ENCODE data around the gene DUSP15. TPM values are rescaled to one million over a fixed set of nuclear protein-coding genes. Genes with fewer than 3 reads are reported as not detected.

Gene DUSP15
- total RNA-seq, 1 experiment from 2014 or later, result not detected

- no peaks in the 10 kb centered on the region for H3K36me3 ChIP-seq (ENCODE audit: low read depth, low read length)
- no peak overlapping the region for H3K9ac ChIP-seq (ENCODE audit: low read length)
- no peak overlapping the region for H3K4me2 ChIP-seq (ENCODE audit: low read length)
- no peaks in the 10 kb centered on the region for H3K4me1 ChIP-seq (ENCODE audit: insufficient read depth, low read length)
- POLR2A ChIA-PET (ENCODE audit: unreplicated experiment), result no interaction called here
- no peaks in the 10 kb centered on the region for H3K27me3 ChIP-seq (ENCODE audit: low read length)
- no peaks in the 10 kb centered on the region for H3K9me2 ChIP-seq (replicated peaks; ENCODE audit: low read length)
- no peak overlapping the region for H3K27ac ChIP-seq (ENCODE audit: low read length)
- DNase-seq, result no peak
- BruUV-seq (replicated peaks), result no TSS peak
- no peaks in the 10 kb centered on the region for H4K20me1 ChIP-seq (ENCODE audit: low read length)
- no peak overlapping the region for H3K4me3 ChIP-seq (ENCODE audit: low read length)
- intact Hi-C loops (cut with micrococcal nuclease), result no loop called here
- CTCF ChIA-PET, result no interaction called here
- no peaks in the 10 kb centered on the region for H3K9me3 ChIP-seq (ENCODE audit: low read length)
- H2AFZ ChIP-seq (ENCODE audit: low read length), result no peak overlapping the region
- no peaks in the 10 kb centered on the region for H3K79me2 ChIP-seq (ENCODE audit: low read length)
- no peak for ATAC-seq
- H3F3A ChIP-seq (ENCODE audit: low read length, unreplicated experiment), result no peaks in the 10 kb centered on the region
- TF ChIP-seq EZH2phosphoT487 (IDR thresholded peaks at IDR 0.05; ENCODE audit: borderline replicate concordance, low read length), result no peak
- TF ChIP-seq, protein P1, sequence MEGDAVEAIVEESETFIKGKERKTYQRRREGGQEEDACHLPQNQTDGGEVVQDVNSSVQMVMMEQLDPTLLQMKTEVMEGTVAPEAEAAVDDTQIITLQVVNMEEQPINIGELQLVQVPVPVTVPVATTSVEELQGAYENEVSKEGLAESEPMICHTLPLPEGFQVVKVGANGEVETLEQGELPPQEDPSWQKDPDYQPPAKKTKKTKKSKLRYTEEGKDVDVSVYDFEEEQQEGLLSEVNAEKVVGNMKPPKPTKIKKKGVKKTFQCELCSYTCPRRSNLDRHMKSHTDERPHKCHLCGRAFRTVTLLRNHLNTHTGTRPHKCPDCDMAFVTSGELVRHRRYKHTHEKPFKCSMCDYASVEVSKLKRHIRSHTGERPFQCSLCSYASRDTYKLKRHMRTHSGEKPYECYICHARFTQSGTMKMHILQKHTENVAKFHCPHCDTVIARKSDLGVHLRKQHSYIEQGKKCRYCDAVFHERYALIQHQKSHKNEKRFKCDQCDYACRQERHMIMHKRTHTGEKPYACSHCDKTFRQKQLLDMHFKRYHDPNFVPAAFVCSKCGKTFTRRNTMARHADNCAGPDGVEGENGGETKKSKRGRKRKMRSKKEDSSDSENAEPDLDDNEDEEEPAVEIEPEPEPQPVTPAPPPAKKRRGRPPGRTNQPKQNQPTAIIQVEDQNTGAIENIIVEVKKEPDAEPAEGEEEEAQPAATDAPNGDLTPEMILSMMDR (conservative IDR thresholded peaks at IDR 0.05; ENCODE audit: low read depth, low read length), result no peak
- no peak for TF ChIP-seq EZH2 (IDR thresholded peaks at IDR 0.05; ENCODE audit: low read length, unreplicated experiment)
Measured at GRCh38 chr20:31824125-31824485, 46.2 kb downstream of the DUSP15 start.

- H3K4me2 ChIP-seq (ENCODE audit: low read length), result no peak overlapping the region
Measured at GRCh38 chr20:31823360-31824124, 46.8 kb downstream of the DUSP15 start.

More at GRCh38 chr20:31823360-31824124, 46.8 kb downstream of the DUSP15 start:
- no peaks in the 10 kb centered on the region for H4K20me1 ChIP-seq (ENCODE audit: low read length)
- no peaks in the 10 kb centered on the region for H3F3A ChIP-seq (ENCODE audit: low read length, unreplicated experiment)
- H2AFZ ChIP-seq (ENCODE audit: low read length), result no peak overlapping the region
- H3K4me3 ChIP-seq (ENCODE audit: low read length), result no peak overlapping the region
- no peaks in the 10 kb centered on the region for H3K4me1 ChIP-seq (ENCODE audit: insufficient read depth, low read length)
- no peak overlapping the region for H3K9ac ChIP-seq (ENCODE audit: low read length)
- H3K27me3 ChIP-seq (ENCODE audit: low read length), result no peaks in the 10 kb centered on the region
- no peak for DNase-seq
- H3K79me2 ChIP-seq (ENCODE audit: low read length), result no peaks in the 10 kb centered on the region
- ChIA-PET CTCF (interaction anchor here (0.5 to 1.0 kb wide), 6 partner anchors 22 to 205 kb away, joined by 3 to 6 read pairs (median 4); partner anchors contain the start of genes FOXS1 and PDRG1), POLR2A (ENCODE audit: unreplicated experiment) (interaction anchor here (0.5 kb wide), 1 partner anchor 127 kb away, joined by 3 read pairs; no protein-coding TSS in a partner anchor)
- no peak overlapping the region for H3K27ac ChIP-seq (ENCODE audit: low read length)
- no peaks in the 10 kb centered on the region for H3K9me2 ChIP-seq (replicated peaks; ENCODE audit: low read length)
- H3K9me3 ChIP-seq (ENCODE audit: low read length), result no peaks in the 10 kb centered on the region
- TF ChIP-seq EZH2phosphoT487 (IDR thresholded peaks at IDR 0.05; ENCODE audit: borderline replicate concordance, low read length) (no peak), EZH2 (IDR thresholded peaks at IDR 0.05; ENCODE audit: low read length, unreplicated experiment) (no peak)
- TF ChIP-seq, protein P1 (conservative IDR thresholded peaks at IDR 0.05; ENCODE audit: low read depth, low read length), result no peak
- no TSS peak for BruUV-seq (replicated peaks)
- no peaks in the 10 kb centered on the region for H3K36me3 ChIP-seq (ENCODE audit: low read depth, low read length)
- ATAC-seq, result no peak
- intact Hi-C loops (cut with micrococcal nuclease), result loop anchor here (1.0 kb wide), 3 partner anchors 23 to 269 kb away; partner anchors contain the start of gene PDRG1
